H1 (cell line): ENCODE results near the gene KIF11. TPM values are rescaled to one million over a fixed set of nuclear protein-coding genes. Genes with fewer than 3 reads are reported as not detected.

Experiments
- CTCF ChIA-PET: fragments of 300-600 bp; sonication (Branson Sonifier 250); formaldehyde crosslinking; loops from one replicate; lab custom pipeline; 2021; ENCODE audit not compliant: partially characterized antibody; lab: Charles Lee
- POLR2A ChIA-PET: fragments of 300-600 bp; sonication (Branson Sonifier 250); formaldehyde crosslinking; loops from one replicate; lab custom pipeline; 2021; ENCODE audit warnings: inconsistent platforms; ENCODE audit not compliant: partially characterized antibody; lab: Charles Lee
- DNase-seq, 2 experiments: peaks; one replicate each; pipeline versions ENCODE4 v3.0.0 to v3.0.0-alpha.2; 2010 to 2022; ENCODE audit warnings: low spot score in 2 of 2, low read depth in 1 of 2, mixed read lengths in 1 of 2
- FAIRE-seq: peaks from 2 replicates; lab custom pipeline; 2011; peaks lifted over from hg19 to GRCh38; lab: Jason Lieb, UNC
- H2AFZ ChIP-seq: 2 replicates; pipeline ENCODE4 v1.8.1; 2012; ENCODE audit warnings: low read length, inconsistent platforms
- H2AK5ac ChIP-seq: 2 replicates; pipeline ENCODE4 v1.6.1; 2013; ENCODE audit warnings: low read depth, low read length
- H2BK120ac ChIP-seq: replicated peaks from 2 replicates; pipeline ENCODE3; 2013; ENCODE audit warnings: low read depth, low read length, inconsistent platforms
- H2BK12ac ChIP-seq: 2 replicates; pipeline ENCODE4 v1.6.1; 2013; ENCODE audit warnings: low read depth, low read length
- H2BK15ac ChIP-seq: 2 replicates; pipeline ENCODE4 v1.6.1; 2013; ENCODE audit warnings: low read length
- H2BK20ac ChIP-seq: 2 replicates; pipeline ENCODE4 v1.6.1; 2013; ENCODE audit warnings: low read length
- H2BK5ac ChIP-seq: 2 replicates; pipeline ENCODE4 v1.6.1; 2013; ENCODE audit warnings: low read depth, low read length
- H3K14ac ChIP-seq: 2 replicates; pipeline ENCODE4 v1.6.1; 2013; ENCODE audit warnings: inconsistent platforms; ENCODE audit not compliant: insufficient read length
- H3K18ac ChIP-seq: 2 replicates; pipeline ENCODE4 v1.6.1; 2013; ENCODE audit warnings: low read length; ENCODE audit errors: extremely low read depth
- H3K23ac ChIP-seq: 2 replicates; pipeline ENCODE4 v1.6.1; 2013; ENCODE audit warnings: inconsistent platforms; ENCODE audit not compliant: insufficient read length
- H3K23me2 ChIP-seq: 2 replicates; pipeline ENCODE4 v1.6.1; 2013; ENCODE audit warnings: low read depth, low read length
- H3K27ac ChIP-seq: 2 replicates; pipeline ENCODE4 v1.6.1; 2011; ENCODE audit warnings: low read depth, low read length, inconsistent platforms
- H3K27me3 ChIP-seq, 4 experiments: replicated peaks in 1 of 4; 1 replicate in 1 of 4; 2 replicates in 3 of 4; pipeline versions ENCODE4 v1.6.1 to v1.8.1; 2011 to 2013; ENCODE audit warnings: low read length in 3 of 4, mild to moderate bottlenecking in 3 of 4, inconsistent platforms in 2 of 4, mixed read lengths in 2 of 4, moderate library complexity in 1 of 4; ENCODE audit not compliant: control insufficient read depth in 3 of 4, insufficient read depth in 3 of 4; ENCODE audit errors: extremely low read depth in 1 of 4
- H3K36me3 ChIP-seq, 4 experiments: 2 replicates each; pipeline versions ENCODE4 v1.6.1 to v1.8.1; 2011 to 2013; ENCODE audit warnings: mild to moderate bottlenecking in 4 of 4, low read length in 3 of 4, moderate library complexity in 2 of 4, control low read depth in 1 of 4, inconsistent platforms in 1 of 4; ENCODE audit not compliant: insufficient read depth in 4 of 4, control insufficient read depth in 2 of 4
- H3K4ac ChIP-seq: replicated peaks from 2 replicates; pipeline ENCODE3; 2013; ENCODE audit warnings: low read length, low read depth, mixed read lengths, inconsistent platforms; ENCODE audit not compliant: insufficient read length
- H3K4me1 ChIP-seq, 4 experiments: replicated peaks in 1 of 4; 1 replicate in 1 of 4; 2 replicates in 3 of 4; pipeline versions ENCODE4 v1.6.1 to v1.8.1; 2011 to 2013; ENCODE audit warnings: low read length in 3 of 4, inconsistent platforms in 2 of 4, mixed read lengths in 1 of 4; ENCODE audit not compliant: insufficient read depth in 4 of 4, control insufficient read depth in 3 of 4
- H3K4me2 ChIP-seq, 2 experiments: 2 replicates each; pipeline versions ENCODE4 v1.6.1 to v1.8.1; 2011 to 2013; ENCODE audit warnings: low read depth in 2 of 2, low read length in 2 of 2, control low read depth in 1 of 2, inconsistent platforms in 1 of 2, mild to moderate bottlenecking in 1 of 2; ENCODE audit not compliant: insufficient read depth in 1 of 2
- H3K4me3 ChIP-seq, 4 experiments: fragments of 200-600, 300-600 bp in 1 of 4; sonication (generic), shearing (Covaris generic), sonication (Bioruptor Twin) in 1 of 4; 2 replicates each; pipeline versions ENCODE4 v1.5.1 to v1.8.1; 2011 to 2016; ENCODE audit warnings: low read length in 4 of 4, low read depth in 3 of 4, control low read depth in 2 of 4, inconsistent platforms in 2 of 4, mild to moderate bottlenecking in 2 of 4, mixed read lengths in 1 of 4, moderate library complexity in 1 of 4; ENCODE audit not compliant: insufficient read depth in 2 of 4; ENCODE audit errors: extremely low read depth in 1 of 4
- H3K56ac ChIP-seq: replicated peaks from 2 replicates; pipeline ENCODE3; 2013; ENCODE audit warnings: low read depth, mild to moderate bottlenecking, mixed read lengths, low read length, inconsistent platforms; ENCODE audit not compliant: insufficient read length
- H3K79me1 ChIP-seq: 2 replicates; pipeline ENCODE4 v1.6.1; 2013; ENCODE audit warnings: low read depth, low read length, control low read depth
- H3K79me2 ChIP-seq, 2 experiments: 2 replicates each; pipeline versions ENCODE4 v1.6.1 to v1.8.1; 2012 to 2013; ENCODE audit warnings: low read length in 2 of 2, mild to moderate bottlenecking in 2 of 2, inconsistent platforms in 1 of 2; ENCODE audit not compliant: insufficient read depth in 2 of 2, control insufficient read depth in 1 of 2
- H3K9ac ChIP-seq, 4 experiments: replicated peaks in 1 of 4; 1 replicate in 1 of 4; 2 replicates in 3 of 4; pipeline versions ENCODE4 v1.6.1 to v1.8.1; 2011 to 2013; ENCODE audit warnings: low read depth in 3 of 4, low read length in 3 of 4, control low read depth in 2 of 4, mild to moderate bottlenecking in 2 of 4, moderate library complexity in 2 of 4, inconsistent platforms in 1 of 4; ENCODE audit errors: extremely low read depth in 1 of 4
- H3K9me3 ChIP-seq, 2 experiments: 2 replicates each; pipeline versions ENCODE4 v1.6.1 to v1.8.1; 2012 to 2013; ENCODE audit warnings: mild to moderate bottlenecking in 2 of 2, moderate library complexity in 2 of 2, control low read depth in 1 of 2, inconsistent platforms in 1 of 2, low read depth in 1 of 2, low read length in 1 of 2, mixed read lengths in 1 of 2; ENCODE audit not compliant: insufficient read depth in 2 of 2
- H4K20me1 ChIP-seq, 2 experiments: replicated peaks in 1 of 2; 2 replicates each; pipeline versions ENCODE3 to v1.8.1; 2011 to 2013; ENCODE audit warnings: inconsistent platforms in 2 of 2, low read length in 2 of 2, mild to moderate bottlenecking in 1 of 2; ENCODE audit not compliant: insufficient read depth in 2 of 2, control insufficient read depth in 1 of 2
- H4K5ac ChIP-seq: 2 replicates; pipeline ENCODE4 v1.6.1; 2013; ENCODE audit warnings: low read length, low read depth, mixed read lengths, inconsistent platforms; ENCODE audit not compliant: insufficient read length
- H4K8ac ChIP-seq: 2 replicates; pipeline ENCODE4 v1.8.0; 2013; ENCODE audit warnings: mild to moderate bottlenecking, moderate library complexity, low read length, inconsistent platforms; ENCODE audit not compliant: insufficient read depth; ENCODE audit errors: extremely low read depth
- H4K91ac ChIP-seq: replicated peaks from 2 replicates; pipeline ENCODE3; 2013; ENCODE audit warnings: low read length, mixed read lengths, inconsistent platforms; ENCODE audit not compliant: insufficient read length
- SIRT6 ChIP-seq: IDR thresholded peaks from one replicate; pipeline ENCODE4 v1.7.1; 2012; ENCODE audit warnings: low read length, inconsistent platforms
- WGBS, 2 experiments: shearing (Covaris generic) in 1 of 2; methylation state at CpG; one replicate each; pipeline versions ENCODE4 v1.1.6 to v1.1.7; 2013 to 2015; ENCODE audit warnings: low lambda C conversion rate in 2 of 2, mixed read lengths in 2 of 2, inconsistent platforms in 1 of 2, low coverage in 1 of 2, missing lambda C conversion rate in 1 of 2; ENCODE audit not compliant: insufficient replicate concordance in 2 of 2, insufficient coverage in 1 of 2, insufficient read length in 1 of 2; ENCODE audit errors: extremely low coverage in 1 of 2, missing lambda C conversion rate in 1 of 2; 5-methylcytosine and 5-hydroxymethylcytosine counted together
- polyA plus RNA-seq, 7 experiments: library from polyadenylated mRNA; depleted of rRNA in 3 of 7; stranded (reverse) in 5 of 7; unstranded in 2 of 7; fragments of >200 nt in 5 of 7; fragments of 200-250 nt in 2 of 7; gene quantifications; 1 replicate in 5 of 7; 2 replicates in 1 of 7; 4 replicates in 1 of 7; pipeline versions ENCODE4 v1.2.1 to v1.2.3, GENCODE V29; 2011 to 2013; ENCODE audit warnings: missing spikeins in 2 of 7, mixed read lengths in 2 of 7
- total RNA-seq: library from RNA; stranded (reverse); fragmentation: NEBNext Ultra II Directional; extraction: Animal tissue kit (Norgen Biotek cat#: 25700); gene quantifications from 2 replicates; pipeline ENCODE4 v1.2.1, GENCODE V29; 2021
- TF ChIP-seq, protein P1 (sequence below): IDR thresholded peaks from 2 replicates; pipeline ENCODE4 v1.6.1; 2012; ENCODE audit warnings: low read length, inconsistent platforms
- TF ChIP-seq, protein P2 (sequence below): IDR thresholded peaks from 2 replicates; pipeline ENCODE4 v1.6.1; 2012; ENCODE audit warnings: inconsistent platforms

KIF11 gene
- total and polyA plus RNA-seq, 2 of the 8 experiments (the other 6 are each of a cell fraction or from before 2014, with no cell fraction given): 11.1 to 59.2 TPM

DNA sequence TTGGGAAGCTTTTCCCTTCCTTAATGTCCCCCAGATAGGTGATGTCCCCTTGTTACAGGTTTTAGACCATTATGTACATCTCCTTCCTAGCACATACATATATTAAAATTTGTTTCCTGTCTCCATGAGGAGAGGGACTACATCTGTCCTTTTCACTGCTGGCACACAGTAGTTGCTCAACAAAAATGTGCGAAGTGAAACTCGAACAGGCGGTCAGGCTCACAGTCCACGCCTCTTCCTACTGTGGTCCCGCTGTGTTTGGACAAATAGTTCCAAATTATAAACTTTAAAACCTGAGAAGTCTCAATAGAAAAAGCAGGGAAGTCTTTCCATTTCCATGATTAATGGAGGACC, 95.6 kb downstream of the KIF11 start:
- Histone ChIP-seq H3K4me2 (peak overlapping the region; percentile 66 to 96), H3K9me3 (no peaks in the 10 kb centered on the region), H3K18ac (no peak overlapping the region), H3K56ac (no peak overlapping the region), H3K23me2 (peaks cover 18% of the 10 kb centered on the region), H3K4ac (no peak overlapping the region), H4K5ac (no peak overlapping the region), H3K27me3 (peaks cover 20 to 65% (median 51%) of the 10 kb centered on the region in 4 experiments), H4K8ac (no peak overlapping the region), H3K79me1 (no peaks in the 10 kb centered on the region), H3K23ac (no peak overlapping the region), H3K4me3 (peak overlapping the region in 3 of 4 experiments; percentile 37 to 68 (median 61); a peak in 5 of 8 replicates), H2BK5ac (no peak overlapping the region), H2BK15ac (no peak overlapping the region), H2BK12ac (no peak overlapping the region), H3K4me1 (peaks cover 0 to 9% (median 8%) of the 10 kb centered on the region in 4 experiments; a peak in 6 of 7 replicates), H4K20me1 (peaks cover 0 to 4% of the 10 kb centered on the region in 2 experiments), H2BK20ac (no peak overlapping the region), H3K27ac (no peak overlapping the region), H4K91ac (no peak overlapping the region), H2AFZ (no peak overlapping the region), H3K79me2 (no peaks in the 10 kb centered on the region), H3K14ac (no peak overlapping the region), H3K36me3 (no peaks in the 10 kb centered on the region), H2AK5ac (no peak overlapping the region), H3K9ac (no peak overlapping the region), H2BK120ac (no peak overlapping the region)
- POLR2A ChIA-PET: interaction anchor here (0.9 kb wide), 1 partner anchor 11 kb away, joined by 4 read pairs; no protein-coding TSS in a partner anchor
- WGBS, 2 experiments: 52% methylated on average over 5 of the region's 5 CpGs; no CpG with 5 or more reads in 1 of the 2 experiments
- TF ChIP-seq SIRT6: no peak
- TF ChIP-seq, protein P1, sequence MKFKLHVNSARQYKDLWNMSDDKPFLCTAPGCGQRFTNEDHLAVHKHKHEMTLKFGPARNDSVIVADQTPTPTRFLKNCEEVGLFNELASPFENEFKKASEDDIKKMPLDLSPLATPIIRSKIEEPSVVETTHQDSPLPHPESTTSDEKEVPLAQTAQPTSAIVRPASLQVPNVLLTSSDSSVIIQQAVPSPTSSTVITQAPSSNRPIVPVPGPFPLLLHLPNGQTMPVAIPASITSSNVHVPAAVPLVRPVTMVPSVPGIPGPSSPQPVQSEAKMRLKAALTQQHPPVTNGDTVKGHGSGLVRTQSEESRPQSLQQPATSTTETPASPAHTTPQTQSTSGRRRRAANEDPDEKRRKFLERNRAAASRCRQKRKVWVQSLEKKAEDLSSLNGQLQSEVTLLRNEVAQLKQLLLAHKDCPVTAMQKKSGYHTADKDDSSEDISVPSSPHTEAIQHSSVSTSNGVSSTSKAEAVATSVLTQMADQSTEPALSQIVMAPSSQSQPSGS: no peak
- TF ChIP-seq, protein P2, sequence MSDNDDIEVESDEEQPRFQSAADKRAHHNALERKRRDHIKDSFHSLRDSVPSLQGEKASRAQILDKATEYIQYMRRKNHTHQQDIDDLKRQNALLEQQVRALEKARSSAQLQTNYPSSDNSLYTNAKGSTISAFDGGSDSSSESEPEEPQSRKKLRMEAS: no peak
- FAIRE-seq: no peak
- CTCF ChIA-PET: interaction anchor here (0.7 to 1.8 kb wide), 3 partner anchors 8 to 139 kb away, joined by 3 to 4 read pairs (median 4); no protein-coding TSS in a partner anchor
- DNase-seq: no peak
